Articular chondrocyte of knee joint (primary cell): ENCODE results near the gene GOLGA6D. TPM values are rescaled to one million over a fixed set of nuclear protein-coding genes. Genes with fewer than 3 reads are reported as not detected.

Source experiments
- small RNA-seq: library from RNA; depleted of rRNA; stranded (forward); fragments of <200 nt; gene quantifications from one replicate; pipeline ENCODE3, GENCODE V24; 2012
- total RNA-seq: library from RNA; depleted of rRNA; stranded (reverse); fragments of >200 nt; gene quantifications from 2 replicates; pipeline ENCODE4 v1.2.3, GENCODE V29; 2012

The GOLGA6D gene
- not detected in 2 replicates for total RNA-seq

GRCh38 chr15:75282572-75282971 is at the start of gene GOLGA6D:
Gene GOLGA6D (plus strand): TSS chr15:75282835. CDS start chr15:75282876, 41 bp downstream.

GRCh38 chr15:75258034-75258433 is 24.6 kb upstream of the GOLGA6D start, which contains the start of gene GOLGA6C:
Gene GOLGA6C (plus strand): TSS chr15:75258334. CDS start chr15:75258599, 265 bp downstream.

GRCh38 chr15:75335705-75336355 is 53.2 kb downstream of the GOLGA6D start, which contains the start of gene COMMD4:
Gene COMMD4 (plus strand): TSS chr15:75336063. CDS start chr15:75336090, 27 bp downstream.

Small RNA genes within 50 kb of the gene (small RNA-seq; reads per million reads assigned to genes)
- gene AC068338.1 (not detected), gene RN7SL327P (not detected), gene RN7SL489P (not detected)

Other genes with a start within 250 kb of the GOLGA6D start
- gene C15orf39, start 81.0 kb upstream of the GOLGA6D start, total RNA-seq: 6.1 and 6.6 TPM in 2 replicates
- gene GOLGA6C, start 24.5 kb upstream of the GOLGA6D start, total RNA-seq: not detected in 2 replicates
- 50.0 and 52.8 TPM in 2 replicates for gene COMMD4, start 53.2 kb downstream of the GOLGA6D start, total RNA-seq
- 5.0 and 5.4 TPM in 2 replicates for gene NEIL1, start 64.2 kb downstream of the GOLGA6D start, total RNA-seq
- 72.2 and 120 TPM in 2 replicates for gene MAN2C1, start 85.8 kb downstream of the GOLGA6D start, total RNA-seq
- gene SIN3A, start 168.9 kb downstream of the GOLGA6D start, total RNA-seq: 40.1 and 45.6 TPM in 2 replicates